Right lobe of liver (tissue), 4 donors: ENCODE results near the gene RAB39B.

Experiments used
- POLR2A ChIP-seq: fragments of 450-650 bp; IDR thresholded peaks from one replicate; pipeline ENCODE4 v1.6.1; 2017; ENCODE audit warnings: antibody characterized with exemption, mild to moderate bottlenecking
- TF ChIP-seq, protein P1 (sequence below), 4 donors: fragments of 200-600 bp in 3 of 4; fragments of 450-650 bp in 1 of 4; IDR thresholded peaks; one replicate each; pipeline versions ENCODE4 v1.5.1 to v1.8.0; 2016 to 2022; ENCODE audit warnings: antibody characterized with exemption in 4 of 4, mild to moderate bottlenecking in 2 of 4
- donor health status: DM: no; HTN: no; CAD: no.
- donor health status: DM: no; HTN: no; CAD: no.
- donor health status: DM: no; HTN: yes; CAD: no.

DNA sequence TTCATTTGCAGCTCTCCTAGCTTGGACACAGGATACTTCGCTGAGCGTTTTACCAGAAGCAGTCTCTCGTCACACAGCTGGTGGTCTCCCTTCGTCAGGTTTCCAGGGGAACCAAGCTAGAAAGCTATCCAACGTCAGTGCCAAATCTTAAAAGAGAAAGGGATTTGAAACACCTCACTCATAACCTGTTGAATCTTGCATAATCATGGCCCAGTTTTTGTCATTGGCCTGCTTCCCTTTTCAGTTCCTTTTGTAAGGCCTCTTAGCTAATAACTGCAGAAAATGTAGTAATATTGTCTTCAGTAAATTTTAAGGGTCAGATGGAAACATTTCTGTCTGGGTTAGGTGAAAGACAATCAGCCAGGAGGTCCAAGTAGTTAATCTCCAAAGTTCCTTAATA is 22.0 kb downstream of the RAB39B start:
- TF ChIP-seq, protein P1, sequence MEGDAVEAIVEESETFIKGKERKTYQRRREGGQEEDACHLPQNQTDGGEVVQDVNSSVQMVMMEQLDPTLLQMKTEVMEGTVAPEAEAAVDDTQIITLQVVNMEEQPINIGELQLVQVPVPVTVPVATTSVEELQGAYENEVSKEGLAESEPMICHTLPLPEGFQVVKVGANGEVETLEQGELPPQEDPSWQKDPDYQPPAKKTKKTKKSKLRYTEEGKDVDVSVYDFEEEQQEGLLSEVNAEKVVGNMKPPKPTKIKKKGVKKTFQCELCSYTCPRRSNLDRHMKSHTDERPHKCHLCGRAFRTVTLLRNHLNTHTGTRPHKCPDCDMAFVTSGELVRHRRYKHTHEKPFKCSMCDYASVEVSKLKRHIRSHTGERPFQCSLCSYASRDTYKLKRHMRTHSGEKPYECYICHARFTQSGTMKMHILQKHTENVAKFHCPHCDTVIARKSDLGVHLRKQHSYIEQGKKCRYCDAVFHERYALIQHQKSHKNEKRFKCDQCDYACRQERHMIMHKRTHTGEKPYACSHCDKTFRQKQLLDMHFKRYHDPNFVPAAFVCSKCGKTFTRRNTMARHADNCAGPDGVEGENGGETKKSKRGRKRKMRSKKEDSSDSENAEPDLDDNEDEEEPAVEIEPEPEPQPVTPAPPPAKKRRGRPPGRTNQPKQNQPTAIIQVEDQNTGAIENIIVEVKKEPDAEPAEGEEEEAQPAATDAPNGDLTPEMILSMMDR (IDR thresholded peaks at IDR 0.05): no peak
- TF ChIP-seq POLR2A: no peak
